Islet precursor cell (in vitro differentiated cells): ENCODE measurements around the gene PRR23E.

Experiments used
- DNase-seq: peaks from one replicate; pipeline ENCODE4 v3.0.0-alpha.2; 2018

PRR23E gene, protein sequence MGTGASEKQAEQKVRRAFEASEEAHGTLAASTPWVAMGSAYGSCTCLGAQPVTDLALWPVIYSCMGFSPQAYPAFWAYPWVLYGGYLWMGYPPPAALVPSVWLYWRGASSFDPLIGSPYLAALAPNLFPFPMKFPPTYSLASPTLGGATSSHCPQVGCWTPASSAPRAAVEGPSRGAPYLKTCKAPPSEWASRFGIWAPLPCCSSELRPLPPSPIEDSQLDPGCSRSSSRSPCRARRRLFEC

DNA sequence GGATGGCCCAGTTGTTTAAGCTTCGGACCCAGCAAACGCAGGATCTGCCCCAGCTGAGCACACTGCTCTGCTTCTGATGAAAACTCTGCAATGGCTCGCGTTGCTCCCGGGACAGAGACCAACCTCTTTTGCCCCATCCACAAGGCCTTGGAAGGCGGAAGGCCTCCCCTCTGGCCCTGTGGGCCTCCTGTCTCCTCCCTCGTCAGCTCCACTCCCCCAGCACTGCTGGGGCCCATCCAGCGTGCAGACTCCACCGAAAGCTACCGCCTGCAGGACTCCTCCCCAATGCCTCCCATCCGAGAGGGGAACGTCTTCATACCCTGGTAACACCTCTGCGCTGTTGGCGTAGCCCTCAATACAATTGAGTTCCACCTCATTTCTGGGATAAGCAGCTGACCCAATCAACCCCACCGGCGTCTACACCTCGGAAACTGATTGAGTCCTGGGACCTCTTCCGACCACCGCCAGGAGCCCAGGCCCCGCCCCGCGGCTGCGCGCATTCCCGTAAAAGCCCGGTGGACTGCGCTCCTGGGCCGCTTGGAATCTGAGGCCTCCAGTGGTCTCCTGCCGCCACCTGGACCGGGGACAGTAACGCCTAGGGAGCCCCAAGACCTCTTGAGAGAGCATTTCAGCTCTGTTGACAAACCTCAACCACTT is at the start of gene PRR23E:
Gene PRR23E, plus strand, starts transcription at position 556 of the 657 bp plus-strand sequence. CDS start 3,555 bp downstream, outside the sequence.
- peak; percentile 40 for DNase-seq

DNA sequence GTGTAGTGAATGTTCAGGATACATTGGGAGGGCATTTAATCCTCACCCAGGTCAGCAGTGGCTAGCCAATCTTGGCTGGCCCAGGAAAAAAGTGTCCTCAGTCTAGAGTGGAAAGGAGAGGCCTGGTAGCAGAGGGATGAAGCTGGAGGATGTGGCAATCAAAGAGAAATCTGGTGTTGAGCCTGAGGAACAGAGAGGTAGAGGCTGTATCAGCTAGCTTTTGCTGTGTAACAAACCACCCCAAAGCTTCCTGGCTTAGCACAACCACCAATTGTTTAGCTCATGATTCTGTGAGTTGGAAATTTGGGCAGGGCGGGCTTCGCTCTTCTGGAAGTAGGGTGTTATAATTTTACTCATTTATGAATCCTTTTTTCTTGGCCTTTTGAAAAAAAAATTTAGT is 49.8 kb upstream of the PRR23E start:
- DNase-seq: peak; percentile 2

DNA sequence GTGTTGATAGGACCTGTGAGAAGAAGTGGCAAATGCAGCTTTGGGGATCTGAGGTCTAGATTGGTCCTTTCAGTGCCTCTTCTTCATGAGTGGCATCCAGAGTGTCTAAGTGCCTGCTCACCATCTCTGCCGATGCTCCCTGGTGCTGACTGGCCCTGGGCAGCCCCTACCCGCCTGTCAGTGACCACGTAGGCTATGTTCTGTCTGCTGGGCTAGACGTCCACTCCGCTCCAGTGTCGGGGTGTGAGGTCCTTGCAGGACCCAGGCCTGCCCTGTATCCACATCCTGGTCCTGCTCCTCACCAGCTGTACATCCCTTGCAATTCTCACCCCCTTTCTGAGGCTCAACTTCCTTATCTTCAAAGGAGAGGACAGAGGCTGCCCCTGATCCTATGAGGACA is 48.3 kb upstream of the PRR23E start:
- DNase-seq: peak; percentile 38

DNA sequence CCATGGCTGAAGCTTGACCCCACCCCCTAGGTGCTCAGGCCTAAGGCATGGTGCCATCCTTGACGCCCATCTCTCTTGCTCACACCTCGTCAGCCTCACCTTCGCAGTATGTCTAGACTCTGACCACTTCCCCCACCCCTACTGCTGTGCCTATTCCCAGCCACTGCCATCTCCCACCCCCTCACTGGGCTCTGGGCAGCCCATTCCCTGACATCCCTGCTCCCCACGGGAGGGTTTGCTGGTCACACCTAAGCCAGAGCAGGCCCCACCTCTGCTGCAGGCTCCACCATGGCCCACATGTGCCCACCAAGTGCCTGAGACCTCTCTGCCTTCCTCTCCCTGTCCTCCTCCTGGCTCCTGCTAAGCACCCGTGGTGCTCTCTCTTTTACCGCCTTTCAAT is 47.7 kb upstream of the PRR23E start:
- peak; percentile 30 for DNase-seq

DNA sequence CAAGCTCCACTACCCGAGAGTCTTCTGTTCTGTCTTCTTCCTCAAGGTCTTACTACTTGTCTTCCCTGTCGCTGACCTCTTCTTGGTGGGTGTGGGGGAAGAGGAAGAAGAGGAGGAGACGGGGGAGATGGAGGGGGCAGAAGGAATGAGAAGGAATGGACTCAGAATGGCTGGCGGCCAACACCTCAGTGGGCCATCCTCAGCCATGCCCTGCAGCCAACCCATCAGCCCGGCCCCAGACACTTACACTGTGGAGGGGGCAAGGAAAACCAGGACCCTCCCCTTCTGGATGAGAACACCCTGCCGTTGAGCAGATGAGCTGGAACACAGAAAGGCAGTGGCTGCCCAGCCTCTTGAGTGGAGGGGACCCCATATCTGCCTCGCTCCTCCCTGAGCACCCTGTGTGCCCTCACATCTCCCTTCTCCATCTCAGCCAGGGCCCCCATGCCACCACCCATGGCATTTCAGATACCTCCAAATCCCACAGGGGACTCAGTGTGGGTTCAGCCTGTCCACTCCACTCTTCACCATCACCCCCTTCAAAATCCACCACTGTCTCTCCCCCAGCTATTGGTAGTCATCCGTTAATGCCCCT is 45.5 kb upstream of the PRR23E start:
- DNase-seq: peak; percentile 12

DNA sequence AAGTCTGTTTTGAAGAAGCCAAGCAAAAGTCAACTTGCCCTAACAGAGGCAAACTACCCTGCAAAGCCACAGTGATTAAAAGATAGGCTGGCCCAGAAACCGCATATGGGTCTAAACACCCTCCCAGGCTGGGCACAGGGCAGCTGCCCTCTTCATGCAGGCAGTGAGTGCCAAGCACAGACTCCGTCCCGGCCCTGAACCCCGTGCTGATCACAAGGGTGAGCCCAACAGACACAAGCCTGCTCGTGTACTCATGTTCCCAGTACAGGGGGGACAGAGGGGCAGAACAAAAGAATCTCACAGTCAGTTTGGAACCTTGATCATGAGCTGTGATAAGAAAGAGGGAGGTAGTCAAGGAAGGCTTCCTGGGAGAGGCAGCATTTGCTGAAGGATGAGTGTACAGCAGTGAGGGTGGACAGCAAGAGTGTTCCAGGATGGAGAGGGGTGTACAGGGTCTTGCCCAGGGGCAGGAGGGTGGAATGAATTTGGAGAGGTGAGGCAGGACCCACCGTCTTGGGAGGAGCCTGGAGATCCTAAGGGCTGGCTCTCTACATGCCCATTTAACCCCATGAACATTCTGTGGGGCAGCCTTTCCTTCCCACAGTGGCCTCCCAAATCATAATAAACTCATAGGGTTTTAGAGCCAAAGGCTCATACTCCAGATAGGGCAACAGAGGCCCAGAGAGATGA is 43.2 kb upstream of the PRR23E start:
- DNase-seq: peak; percentile 37

DNA sequence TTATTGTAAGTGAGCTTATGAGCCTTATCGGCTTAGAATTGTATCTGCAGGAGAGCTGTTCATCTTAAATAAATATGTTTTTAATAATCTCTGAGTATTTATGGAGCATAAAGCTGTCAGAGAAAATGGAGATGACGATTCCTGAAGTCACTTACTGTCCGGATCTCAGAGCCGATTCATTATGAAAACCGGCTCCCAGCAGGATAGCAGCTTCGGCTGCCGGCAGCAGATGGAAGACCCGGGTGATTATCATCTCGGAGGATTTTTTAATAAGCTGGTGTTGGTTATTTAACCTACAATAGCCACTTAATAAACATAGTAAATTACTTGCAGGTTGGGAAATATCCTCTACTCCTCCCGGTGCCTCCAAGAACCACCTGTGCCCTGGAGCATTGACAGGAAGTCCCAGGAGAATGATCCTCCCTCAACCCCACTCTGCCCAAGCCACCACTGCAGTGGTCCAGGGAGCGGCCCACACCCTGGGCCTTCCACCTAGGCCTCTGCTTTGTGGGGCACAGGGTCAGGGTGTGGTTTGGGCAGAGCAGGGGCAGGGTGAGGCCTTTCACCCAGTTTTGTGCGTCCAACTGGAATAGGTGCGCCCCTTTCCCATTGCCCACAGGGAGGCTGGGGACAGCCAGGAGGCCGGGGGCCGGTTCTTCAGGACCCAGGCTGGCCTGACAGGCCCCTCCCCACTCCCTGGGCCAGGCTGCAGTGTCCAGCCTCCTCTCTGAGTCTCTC is 42.2 kb upstream of the PRR23E start:
- peak; percentile 41 for DNase-seq

DNA sequence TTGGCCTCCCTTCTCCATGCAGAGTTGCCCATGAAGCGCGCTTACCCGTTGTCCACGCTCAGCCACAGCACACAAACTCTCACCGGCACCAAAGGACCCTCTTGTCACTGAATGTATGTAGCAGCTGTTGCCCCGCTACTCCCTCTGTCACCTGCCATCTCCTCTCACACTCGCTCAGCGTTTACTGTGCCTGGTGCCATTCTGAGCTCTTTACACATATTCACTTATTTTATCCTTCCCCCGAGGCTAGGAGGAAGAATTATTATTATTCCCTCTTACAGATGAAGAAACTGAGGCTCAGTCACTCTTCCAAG is 41.7 kb upstream of the PRR23E start:
- no peak for DNase-seq

DNA sequence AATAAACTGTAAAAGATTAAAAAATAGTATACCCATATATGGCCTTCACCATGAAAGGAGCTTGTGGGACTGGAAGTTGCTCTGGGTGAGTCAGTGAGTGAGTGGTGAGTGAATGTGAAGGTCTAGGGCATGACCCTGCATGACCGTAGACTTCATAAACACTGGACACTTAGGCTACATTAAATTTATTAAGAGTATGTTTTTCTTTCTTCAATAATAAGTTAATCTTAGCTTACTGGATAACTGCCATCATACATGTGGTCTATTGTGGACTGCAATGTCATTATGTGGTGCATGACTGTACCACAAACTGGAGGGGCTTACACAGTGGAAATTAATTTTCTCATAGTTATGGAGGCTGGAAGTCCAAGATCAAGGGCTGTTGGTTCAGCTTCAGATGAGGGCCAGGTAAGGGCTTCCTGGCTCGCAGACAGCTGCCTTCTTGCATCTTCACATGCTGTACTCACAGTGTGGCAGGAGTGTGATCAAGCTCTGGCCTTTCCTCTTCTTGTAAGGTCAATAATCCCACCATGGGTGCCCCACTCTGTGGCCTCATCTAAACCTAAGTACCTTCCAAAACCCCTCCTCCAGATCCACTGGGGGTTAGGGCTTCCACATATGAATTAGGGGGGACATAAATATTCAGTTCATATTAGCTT is 40.8 kb upstream of the PRR23E start:
- peak; percentile 47 for DNase-seq

DNA sequence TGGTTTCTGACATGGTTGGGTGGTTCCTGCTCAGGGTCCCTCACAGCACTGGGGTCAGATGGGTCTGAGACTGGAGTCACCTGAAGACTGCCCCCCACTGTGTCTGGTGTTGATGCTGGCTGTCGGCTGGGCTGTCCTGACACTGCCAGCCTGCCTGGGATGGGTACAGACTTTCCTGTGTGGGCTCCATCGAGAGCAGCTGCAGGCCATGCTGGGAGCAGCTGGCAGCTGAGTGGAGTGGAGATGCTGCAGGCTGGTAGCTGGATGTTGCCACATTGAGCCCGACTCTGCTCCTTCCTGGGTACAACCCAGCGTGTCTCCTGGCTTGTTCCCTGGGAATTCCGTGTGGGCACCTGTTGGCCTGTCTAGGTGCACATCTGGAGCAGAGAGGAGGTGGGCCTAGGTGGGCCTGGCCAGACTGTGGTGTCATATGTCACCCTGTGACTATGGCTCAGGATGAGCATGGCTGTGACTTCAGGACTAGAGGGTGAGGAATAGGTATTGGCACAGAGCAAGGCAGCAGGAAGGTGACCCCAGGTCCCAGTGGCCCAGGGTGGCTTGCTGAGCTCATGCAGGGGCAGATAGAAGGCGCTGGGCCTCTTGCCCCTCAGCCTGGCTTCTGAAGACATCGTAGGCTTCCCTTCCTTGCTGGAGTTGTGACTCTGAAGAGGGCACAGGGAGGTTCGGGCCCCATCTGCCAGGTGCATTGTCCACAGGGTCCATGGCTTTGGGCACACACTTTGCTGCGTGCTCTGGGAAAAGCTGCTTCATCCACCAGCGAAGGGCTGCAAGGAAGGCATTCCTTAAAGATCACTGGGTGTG is 40.0 kb upstream of the PRR23E start:
- peak; percentile 32 for DNase-seq

DNA sequence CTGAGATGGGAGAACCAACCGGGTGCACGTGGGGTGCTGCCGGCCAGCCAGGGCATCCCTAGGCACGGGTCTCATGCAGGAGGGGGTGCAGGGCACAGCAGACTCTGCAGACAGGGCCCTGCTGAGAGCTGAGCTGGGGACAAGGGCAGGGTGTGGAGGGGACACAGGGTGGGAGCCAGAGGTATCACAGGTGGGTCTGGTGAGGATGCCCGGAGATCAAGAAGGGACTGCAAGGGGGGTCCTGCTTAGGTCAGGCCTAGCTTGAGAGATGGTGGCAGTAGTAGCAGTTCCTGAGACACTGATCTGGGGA is 39.5 kb upstream of the PRR23E start:
- peak; percentile 29 for DNase-seq

DNA sequence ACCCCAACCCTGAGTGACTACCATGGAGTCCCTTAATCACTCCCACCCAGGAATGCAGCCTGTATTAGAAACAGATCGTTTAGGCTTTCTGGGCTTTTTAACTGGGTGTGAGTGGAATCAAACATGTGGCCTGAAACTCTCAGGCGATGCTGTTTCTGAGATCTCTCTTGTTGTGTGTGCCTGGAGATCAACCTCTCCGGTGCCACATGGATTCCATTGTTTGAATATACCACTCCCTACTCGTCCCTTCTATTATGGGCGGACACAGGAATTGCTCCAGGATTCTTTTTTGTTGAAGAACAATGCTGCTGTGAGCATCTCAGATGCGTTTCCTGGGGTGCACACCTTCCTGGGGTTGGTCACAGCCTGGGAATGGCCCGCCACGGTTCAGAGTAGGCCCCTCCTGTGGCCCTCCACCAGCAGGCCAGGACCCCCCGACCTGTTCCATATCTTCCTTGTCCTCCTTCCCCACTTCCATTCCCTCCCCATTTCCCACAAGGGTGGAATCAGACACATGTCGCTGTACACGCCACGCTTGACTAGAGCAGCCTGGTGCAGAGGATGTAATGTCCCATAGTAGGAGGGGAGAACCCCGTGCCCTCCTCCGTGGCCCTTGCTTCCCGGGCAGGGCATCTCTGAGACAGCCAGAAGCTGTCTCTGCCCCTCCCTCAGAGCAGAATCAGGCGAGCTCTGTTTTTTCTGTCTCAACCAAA is 36.4 kb upstream of the PRR23E start:
- DNase-seq: no peak

DNA sequence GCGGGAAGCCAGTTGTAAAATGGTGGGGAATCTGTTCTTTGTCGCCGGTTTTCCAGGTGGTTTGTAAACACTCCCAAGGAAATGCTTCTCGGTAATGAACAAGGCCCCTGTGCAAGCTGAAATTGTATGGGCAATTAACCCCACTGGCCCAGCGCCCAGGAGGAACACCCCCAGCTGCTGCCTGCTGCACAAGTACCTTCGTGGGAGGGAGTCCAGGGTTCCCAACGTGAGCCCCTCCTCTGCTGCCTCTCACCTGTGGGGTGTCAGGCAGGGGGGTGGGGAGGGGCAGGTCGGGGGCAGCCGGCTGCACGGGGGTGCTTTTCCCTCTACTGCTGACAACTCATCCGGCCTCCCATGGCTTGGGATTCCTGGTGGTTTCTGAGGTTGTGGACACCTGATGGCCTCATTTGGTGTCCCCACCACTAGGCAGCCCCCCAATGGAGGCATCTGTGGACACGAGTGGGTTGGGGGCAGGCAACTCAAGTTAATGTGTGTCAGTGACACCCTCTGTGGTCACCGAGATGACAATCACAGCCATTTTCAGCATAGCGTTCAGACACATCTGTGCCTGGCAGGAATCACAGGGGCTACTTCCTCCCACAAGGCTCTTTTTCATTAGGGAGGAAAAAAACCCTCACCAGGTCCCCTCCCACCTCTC is 35.6 kb upstream of the PRR23E start:
- DNase-seq: no peak

DNA sequence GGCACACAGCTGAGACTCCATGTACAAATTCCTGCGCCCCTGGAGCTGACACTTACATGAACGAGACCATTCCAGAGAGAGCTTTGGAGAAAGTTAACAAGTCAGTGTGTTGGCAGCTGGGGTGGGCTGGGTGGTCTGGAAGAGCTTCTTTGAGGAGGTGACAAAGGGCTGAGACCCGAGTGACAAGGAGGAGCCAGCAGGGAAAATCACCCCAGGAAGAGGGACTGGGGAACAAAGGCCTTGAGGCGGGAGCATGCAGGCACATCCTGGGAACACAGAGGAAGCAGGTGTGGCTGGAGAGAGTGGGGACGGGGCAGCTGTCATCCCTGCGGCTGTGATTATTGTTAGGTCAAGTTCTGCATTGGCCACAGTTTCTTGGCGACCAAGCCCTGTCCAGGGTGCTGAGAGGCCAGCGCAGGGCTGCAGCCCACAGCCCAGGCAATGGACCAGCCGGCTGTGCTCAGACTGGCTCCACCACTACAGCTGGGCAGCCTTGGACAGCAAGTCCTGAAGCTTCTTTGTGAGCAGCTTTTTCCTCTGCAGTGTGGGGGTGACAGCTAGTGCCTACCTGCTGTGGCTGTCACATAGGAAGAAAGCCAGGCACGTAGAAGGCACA is 34.2 kb upstream of the PRR23E start:
- DNase-seq: peak; percentile 89

DNA sequence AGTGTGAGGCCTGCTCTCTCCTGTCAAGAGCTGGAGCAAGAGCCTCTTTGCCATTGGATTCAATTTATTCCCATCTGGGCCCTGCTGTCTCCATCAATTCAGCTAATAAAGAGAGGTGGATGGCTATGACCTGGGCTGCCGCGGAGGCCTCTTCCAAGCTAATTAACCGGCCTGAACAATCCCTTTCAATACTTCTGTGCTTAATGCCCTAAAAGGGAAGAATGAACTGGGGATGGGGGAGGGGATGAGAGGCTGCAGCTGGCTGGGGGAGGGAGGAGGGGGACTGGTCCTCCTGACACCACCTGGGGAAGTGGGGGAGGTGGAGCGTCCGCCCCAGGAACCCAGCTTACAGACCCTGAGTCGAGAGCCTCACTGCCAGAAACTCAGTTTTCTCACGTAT is 33.4 kb upstream of the PRR23E start:
- no peak for DNase-seq

DNA sequence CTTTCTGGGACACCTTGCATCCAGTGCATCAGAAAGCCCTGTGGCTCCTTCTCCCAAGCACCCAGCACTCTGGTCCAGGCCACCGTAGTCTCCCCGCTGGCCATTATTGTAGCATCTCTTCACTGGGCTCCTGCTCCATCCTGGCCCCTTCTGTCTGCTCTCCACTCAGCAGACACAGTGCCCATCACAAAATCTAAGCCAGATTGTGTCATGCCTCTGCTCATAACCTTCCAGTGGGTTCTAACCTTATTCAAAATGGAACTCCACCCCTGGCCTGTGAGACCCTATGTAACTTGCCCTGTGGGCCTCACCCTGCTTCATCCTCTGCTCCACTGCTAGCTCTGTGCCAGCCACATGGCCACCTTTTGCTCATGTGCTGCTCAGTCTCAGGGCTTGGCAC is 31.7 kb upstream of the PRR23E start:
- DNase-seq: no peak

DNA sequence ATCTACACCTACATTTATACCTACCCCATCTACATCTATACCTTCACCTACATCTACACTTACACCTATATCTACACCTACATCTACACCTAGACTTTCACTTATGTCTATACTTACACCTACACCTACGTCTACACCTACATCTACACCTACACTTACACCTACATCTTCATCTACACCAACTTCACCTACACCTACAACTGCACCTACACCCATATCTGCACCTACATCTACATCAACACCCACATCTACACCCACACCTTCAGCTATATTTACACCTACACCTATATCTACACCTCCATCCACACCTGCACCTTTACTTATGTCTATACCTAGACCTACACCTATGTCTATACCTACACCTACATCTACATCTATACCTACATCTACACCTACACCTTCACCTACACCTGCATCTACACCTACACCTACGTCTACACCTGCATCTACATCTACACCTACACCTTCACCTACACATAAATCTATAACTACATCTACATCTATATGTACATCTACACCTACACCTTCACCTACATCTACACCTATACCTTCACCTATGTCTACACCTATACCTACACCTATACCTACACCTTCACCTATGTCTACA is 30.9 kb upstream of the PRR23E start:
- no peak for DNase-seq

DNA sequence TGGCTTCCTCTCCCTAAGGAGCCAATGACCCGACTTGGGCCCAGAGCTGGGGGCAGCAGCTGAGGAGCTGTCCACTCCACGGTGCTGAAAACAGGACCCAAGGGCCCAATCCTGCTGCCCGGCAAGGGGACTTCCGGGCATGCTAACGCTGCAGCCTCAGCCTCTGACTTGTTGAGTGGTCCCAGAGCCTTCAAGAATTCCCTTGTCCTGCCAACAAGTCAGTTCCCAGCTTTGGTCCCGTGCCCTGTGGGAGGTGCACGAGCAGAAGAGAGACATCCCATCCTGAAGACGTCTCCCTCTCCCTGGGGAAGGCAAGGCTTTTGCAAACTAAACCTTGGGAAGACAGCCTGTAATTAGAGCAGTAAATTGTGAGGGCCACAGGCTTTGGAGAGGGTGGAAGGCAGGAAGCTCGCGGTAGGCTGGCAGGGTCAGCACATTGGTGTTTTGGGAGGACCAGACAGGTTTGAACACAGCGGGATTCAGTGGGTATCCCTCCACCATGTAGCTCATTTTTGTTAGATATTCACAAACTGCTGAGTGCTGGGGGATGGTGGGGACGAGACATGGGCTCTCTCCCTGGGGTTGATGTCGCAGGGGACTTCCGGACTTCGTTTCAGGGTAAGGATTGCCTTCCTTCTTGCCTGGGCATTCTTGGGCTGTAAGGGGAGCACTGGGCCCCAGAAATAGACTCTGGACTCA is 29.8 kb upstream of the PRR23E start:
- peak; percentile 73 for DNase-seq

DNA sequence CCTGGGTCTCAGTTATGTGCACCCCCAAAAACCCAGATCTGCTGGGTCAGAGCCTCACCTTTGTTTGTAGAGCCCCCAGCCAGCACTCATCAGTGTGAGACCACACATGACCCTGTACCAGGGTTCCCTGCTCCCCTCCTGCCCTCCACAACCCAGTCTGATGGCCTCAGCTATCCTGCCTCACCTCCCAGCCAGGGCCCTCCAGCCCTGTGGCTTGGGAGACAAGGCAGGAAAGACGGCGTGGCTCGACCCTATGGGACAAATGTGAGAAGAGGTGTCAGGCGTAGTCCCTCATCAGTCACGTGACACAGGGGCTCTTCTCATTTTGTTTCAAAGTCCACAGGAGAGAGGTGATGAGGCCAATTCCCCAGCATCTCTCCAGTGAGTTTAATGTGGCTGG is 28.3 kb upstream of the PRR23E start:
- DNase-seq: no peak
